HG03460 (cell line): ENCODE results near the gene ZBTB20.

Experiments used
- ATAC-seq: cut with Tn5 transposase; IDR thresholded peaks from one replicate; pipeline ENCODE4 v1.9.1; 2021; ENCODE audit not compliant: unreplicated experiment

Gene ZBTB20

DNA sequence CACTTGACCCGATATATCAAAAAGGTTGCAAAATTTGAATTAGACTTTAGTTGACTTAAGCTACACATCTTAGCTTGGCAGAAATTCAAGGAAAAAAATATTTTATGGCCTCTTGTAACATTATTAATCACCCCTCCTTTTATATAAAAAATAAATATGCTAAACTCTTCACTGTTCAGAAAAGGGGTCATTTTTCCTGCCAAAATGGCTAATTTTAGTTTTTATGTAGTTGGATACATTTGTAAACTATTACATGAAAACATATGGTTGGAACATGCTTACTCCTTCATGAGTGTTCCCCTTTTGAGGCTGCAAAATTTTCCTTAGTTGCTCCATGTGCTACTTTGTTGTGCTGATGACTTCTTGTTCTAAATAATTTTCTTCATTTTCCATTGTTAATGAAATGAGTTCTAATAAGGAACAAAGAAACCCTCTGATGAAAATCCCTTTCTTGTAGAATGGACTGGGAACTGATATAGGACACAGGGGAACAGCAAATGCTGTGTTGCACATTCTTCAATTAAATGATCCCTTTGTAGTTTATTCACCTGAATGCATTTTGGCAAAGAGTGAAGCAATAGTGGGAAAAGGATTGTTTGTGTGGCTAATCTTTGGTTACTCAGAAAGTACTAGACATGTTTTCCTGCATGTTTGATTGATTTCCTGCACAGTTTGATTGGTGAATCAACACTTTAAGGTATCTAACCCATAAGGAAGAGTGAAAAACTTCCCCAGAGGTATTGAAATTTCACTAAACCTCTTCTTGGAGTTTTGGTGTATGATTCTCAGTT is 503.9 kb downstream of the ZBTB20 start:
- ATAC-seq: no peak

DNA sequence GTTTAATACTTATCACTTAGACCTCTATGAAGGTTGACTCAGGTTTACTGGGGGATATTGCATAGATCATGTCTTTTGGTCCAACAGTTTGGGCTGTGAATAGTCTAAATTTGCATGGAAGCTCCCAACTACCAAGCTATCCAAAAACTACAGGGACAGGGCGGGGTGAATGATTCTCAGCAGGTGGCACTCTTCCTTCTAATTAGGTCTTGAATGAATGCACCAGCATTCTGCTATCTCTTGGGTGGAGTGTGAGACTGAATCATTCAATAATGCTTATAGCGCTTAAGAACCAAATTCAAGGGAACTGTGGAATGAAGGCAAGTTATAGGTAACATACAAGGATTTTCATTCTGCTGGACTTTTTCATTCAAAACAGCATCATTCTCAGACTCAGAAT is 507.0 kb downstream of the ZBTB20 start:
- ATAC-seq: no peak

DNA sequence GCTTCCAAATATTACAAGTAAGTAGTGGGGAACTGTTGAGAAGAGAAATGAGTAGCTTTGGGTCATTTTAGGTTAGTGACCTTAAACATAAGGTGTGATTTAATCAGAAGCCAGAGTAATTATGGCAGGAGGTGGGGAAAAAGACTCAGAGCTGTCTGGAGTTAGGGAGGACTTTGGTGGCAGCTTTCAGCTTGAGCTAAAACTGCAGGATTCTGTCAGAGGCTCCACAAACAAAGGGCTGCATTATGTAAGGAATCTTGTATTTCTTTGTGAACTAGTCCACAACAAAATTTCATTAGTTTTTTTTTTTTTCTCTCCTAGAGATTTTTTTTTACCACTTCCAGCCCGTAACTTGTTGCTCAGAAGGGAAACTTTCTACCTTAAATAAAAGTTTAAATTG is 507.9 kb downstream of the ZBTB20 start:
- ATAC-seq: no peak

GRCh38 chr3:114635878-114636277 is 511.2 kb downstream of the ZBTB20 start:
- no peak for ATAC-seq

GRCh38 chr3:114634635-114635034 is 512.5 kb downstream of the ZBTB20 start:
- ATAC-seq: no peak

- ATAC-seq: no peak
Measured at GRCh38 chr3:114632757-114633424, 514.2 kb downstream of the ZBTB20 start.

GRCh38 chr3:114627770-114628169 is 519.3 kb downstream of the ZBTB20 start:
- no peak for ATAC-seq

DNA sequence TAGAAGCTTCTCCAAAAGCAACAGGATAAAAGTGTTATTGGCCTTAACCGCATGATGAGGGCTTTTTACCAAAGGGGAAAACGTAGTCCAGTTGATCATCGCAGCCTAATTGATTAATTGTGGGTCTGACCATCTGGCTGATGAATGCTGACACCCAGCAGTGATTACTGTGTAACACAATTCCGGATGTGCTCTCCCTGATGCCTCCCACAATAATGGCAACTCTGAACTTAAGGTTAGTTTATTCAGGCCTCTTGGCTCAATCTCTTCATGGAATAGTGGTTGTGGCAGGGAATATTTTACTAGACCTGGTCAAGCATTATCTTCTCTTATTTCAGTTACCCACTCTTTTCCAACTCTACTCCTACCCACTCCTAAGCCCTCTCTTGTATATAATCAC is 520.3 kb downstream of the ZBTB20 start:
- ATAC-seq: no peak

GRCh38 chr3:114624571-114625181 is 522.4 kb downstream of the ZBTB20 start:
- no peak for ATAC-seq

DNA sequence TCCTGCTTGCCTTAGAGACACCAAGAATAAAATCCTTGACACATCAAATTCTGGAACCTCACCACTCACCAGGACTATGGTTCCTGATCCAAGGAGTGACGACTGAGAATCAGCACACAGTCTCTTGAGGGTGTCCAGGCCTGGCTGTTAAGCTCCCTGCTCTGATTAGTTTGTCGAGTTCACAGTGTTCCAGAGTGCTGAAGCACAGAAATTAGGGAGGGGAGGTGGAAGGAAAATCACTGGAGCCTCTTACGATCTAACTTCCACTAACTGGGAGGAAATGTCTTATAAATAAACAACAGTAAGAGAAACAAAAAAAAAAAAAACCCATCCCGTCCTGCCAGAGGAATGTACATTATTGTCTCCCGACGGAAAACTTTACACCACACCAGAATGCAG is 523.0 kb downstream of the ZBTB20 start:
- ATAC-seq: no peak

- ATAC-seq: no peak
Measured at GRCh38 chr3:114623420-114624046, 523.6 kb downstream of the ZBTB20 start.

DNA sequence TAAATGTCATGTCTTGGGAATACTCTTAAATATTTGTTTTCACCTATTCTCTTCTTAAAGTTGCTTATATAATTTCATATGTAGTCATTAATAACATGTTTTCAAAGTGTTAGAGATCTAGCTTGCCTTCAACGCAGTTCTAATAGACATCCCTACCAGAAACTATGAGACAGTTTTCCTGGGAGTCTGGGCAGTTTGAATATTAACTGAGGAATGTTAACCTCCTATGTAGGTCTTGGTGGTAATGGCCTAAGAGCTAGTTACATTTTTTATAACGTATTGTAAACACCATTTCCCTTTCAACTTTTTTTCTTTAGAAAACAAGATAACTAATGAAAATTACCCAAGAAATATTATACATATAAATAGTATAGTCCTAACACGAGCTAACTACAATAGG is 525.1 kb downstream of the ZBTB20 start:
- no peak for ATAC-seq

GRCh38 chr3:114619771-114620170 is 527.3 kb downstream of the ZBTB20 start:
- no peak for ATAC-seq

DNA sequence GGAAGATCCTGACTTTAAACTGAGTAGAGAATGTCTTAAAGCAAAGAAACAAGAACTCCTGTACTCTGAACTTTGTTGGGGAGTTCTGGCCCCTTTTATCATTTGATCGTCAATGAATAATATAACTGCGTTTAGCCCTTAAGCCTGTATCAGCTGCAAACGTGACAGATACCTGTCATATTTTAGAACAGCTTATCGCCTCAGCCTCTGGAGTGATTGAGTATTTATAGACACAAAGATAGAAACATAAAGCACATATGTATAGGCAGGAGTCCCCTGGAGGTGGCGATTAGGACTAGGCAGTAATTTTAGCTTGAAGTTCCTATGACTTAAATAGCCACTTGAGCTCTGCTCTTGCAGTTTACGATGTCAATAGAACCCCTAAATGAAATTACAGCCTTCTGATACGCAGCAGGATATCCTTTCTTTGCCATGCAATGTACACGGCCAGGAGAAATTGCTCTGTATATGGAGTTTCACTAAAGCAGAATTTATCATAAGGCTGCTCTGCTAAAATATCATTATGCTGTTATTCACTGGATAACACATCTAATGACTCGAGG is 531.5 kb downstream of the ZBTB20 start:
- ATAC-seq: no peak

DNA sequence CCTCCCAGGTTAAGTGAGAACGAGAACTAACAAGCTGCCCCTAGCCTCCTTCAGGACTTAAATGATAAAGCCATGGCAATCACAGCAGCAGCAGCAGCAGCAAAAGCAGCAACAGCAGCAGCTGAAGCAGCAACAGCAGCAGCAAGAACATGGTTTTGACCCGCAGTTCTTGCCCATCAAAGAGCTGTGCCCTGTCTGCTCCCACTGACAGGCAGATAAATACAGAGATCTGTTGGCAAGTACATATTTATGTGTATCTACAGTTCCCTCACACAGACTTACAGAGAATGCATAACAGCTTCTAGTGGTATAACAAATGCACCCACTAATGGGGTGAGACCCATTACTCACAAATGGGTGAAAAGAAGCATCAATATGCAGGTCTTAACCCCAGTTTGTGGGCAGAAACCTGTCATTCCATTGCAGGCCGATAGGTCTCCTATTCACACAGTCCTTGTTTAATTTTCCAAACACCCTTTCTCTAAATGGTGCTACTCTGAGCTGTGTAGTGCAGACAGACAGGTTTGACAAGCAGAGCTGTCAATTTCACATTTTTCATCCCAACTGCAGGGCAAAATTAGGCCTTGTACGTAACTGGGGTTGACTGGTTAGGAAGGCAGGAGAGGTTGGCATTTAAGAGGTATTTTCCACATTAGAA is 537.0 kb downstream of the ZBTB20 start:
- no peak for ATAC-seq

GRCh38 chr3:114608293-114608692 is 538.8 kb downstream of the ZBTB20 start:
- no peak for ATAC-seq

GRCh38 chr3:114606336-114606735 is 540.8 kb downstream of the ZBTB20 start:
- ATAC-seq: no peak

DNA sequence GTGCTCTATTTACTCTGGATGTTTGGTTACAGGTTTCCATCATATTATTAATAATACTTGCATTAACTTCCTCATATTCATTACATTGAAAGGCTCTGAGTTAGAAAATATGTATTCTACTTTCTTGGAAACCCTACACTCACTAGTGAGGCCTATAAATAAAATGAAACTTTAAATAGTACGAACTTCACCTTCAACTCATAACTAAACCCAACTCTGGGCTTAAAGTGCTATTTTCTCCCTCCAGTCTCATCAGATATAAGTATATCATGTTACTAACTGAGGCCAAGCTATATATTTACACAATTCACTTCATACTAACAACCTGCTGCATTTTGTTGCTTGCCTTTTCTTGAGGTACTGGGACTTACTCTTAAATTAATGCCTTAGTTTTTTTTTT is 546.5 kb downstream of the ZBTB20 start:
- ATAC-seq: no peak

GRCh38 chr3:114597871-114598270 is 549.2 kb downstream of the ZBTB20 start:
- ATAC-seq: no peak

DNA sequence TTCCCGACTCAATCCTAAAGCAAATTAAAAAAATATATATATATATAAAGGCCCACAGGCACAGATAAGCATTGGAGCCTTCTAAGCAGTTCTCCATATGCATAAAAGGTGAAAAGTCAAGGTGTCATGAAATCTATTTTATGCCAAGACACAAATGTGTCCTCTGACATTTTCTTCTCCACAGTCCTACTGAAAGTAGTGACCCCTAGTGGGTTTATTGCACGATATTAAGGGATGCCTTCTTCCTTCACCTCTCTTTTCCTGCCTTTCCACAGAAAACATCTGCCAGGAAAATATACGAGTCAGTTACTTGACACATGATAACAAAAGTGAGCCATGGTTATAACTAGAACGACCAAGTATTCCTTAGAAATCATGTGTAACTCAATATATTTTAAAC is 550.1 kb downstream of the ZBTB20 start:
- no peak for ATAC-seq

GRCh38 chr3:114596147-114596546 is 550.9 kb downstream of the ZBTB20 start:
- ATAC-seq: no peak
